ENCODE data around the gene FSTL4.

The FSTL4 gene

GRCh38 chr5:133333326-133334150 is 278.8 kb downstream of the FSTL4 start:
- no peak for FAIRE-seq
- no peak for DNase-seq (ENCODE audit: insufficient read length, low spot score)

- no peak for FAIRE-seq
Measured at GRCh38 chr5:133332439-133333024, 279.8 kb downstream of the FSTL4 start.

GRCh38 chr5:133331941-133332340 is 280.4 kb downstream of the FSTL4 start:
- FAIRE-seq: no peak
- no peak for DNase-seq (ENCODE audit: insufficient read length, low spot score)

More at GRCh38 chr5:133332439-133333024, 279.8 kb downstream of the FSTL4 start:
- DNase-seq (ENCODE audit: insufficient read length, low spot score): no peak

GRCh38 chr5:133330956-133331355 is 281.4 kb downstream of the FSTL4 start:
- FAIRE-seq: no peak
- no peak for DNase-seq (ENCODE audit: insufficient read length, low spot score)

- DNase-seq (ENCODE audit: insufficient read length, low spot score) (no peak), FAIRE-seq (no peak)
Measured at GRCh38 chr5:133328800-133329199, 283.5 kb downstream of the FSTL4 start.

DNA sequence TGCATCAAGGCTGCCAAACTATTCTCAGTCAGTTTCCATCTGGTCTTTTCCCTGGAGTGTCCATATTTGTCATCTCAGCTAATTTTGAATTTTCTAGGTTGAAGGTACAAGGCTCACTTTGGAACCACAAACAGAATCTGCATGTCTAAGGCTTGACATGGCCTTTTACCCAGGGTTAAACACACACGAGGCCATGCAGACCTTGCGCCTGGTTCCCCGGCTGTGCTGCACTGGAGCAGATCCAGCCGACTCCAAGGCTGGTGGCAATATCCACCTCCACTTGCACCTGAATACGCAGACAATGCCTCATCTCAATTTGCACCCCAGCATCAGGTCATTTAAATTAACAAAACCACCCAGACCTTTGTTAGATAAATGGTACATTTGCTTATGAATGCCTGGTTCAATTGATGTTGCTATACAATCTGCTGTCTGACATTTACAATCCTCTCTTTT is 284.4 kb downstream of the FSTL4 start:
- DNase-seq (ENCODE audit: insufficient read length, low spot score): no peak
- FAIRE-seq: no peak

GRCh38 chr5:133326361-133326760 is 286.0 kb downstream of the FSTL4 start:
- FAIRE-seq (no peak), DNase-seq (ENCODE audit: insufficient read length, low spot score) (no peak)

DNA sequence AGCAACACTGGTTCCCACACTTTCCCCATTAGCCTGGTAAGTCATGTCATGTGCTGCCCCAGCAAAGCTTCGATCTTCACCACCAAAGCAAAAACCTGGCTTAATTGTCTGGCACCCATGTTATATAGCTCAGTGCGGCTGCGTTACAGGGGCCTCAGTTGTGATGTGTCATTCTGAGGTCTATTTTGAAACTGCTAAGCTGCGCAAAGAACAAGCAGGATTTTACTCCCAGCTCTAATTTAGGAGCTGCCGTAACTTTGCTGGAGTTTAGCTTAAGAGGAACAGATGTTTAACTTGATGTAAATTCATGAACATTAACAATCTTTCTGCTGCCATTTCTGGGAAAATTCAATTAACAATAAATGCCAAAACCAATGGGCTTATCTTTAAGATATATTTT is 286.5 kb downstream of the FSTL4 start:
- FAIRE-seq: no peak

DNA sequence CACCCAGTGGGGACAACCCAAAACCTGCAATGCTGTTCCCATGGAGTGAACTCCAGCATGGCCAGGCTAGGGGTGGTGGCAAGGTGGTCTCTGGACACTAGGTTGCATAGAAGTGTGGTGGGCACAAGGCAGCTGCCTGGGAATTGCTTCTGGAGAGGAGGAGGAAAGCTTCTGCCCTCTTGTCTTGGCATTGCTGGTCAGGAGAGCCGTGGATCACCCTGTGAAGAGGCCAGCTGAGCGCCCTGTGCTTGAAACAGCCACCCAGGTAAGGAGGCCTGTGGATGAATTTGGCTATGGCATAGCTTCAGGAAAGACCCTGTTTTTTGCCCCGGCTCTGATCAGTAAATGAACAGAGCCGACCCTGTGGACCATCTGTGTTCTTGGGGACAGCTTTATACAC is 287.4 kb downstream of the FSTL4 start:
- no peak for FAIRE-seq
- no peak for DNase-seq (ENCODE audit: insufficient read length, low spot score)

More for the DNA sequence above, 286.5 kb downstream of the FSTL4 start:
- DNase-seq (ENCODE audit: insufficient read length, low spot score): no peak

DNA sequence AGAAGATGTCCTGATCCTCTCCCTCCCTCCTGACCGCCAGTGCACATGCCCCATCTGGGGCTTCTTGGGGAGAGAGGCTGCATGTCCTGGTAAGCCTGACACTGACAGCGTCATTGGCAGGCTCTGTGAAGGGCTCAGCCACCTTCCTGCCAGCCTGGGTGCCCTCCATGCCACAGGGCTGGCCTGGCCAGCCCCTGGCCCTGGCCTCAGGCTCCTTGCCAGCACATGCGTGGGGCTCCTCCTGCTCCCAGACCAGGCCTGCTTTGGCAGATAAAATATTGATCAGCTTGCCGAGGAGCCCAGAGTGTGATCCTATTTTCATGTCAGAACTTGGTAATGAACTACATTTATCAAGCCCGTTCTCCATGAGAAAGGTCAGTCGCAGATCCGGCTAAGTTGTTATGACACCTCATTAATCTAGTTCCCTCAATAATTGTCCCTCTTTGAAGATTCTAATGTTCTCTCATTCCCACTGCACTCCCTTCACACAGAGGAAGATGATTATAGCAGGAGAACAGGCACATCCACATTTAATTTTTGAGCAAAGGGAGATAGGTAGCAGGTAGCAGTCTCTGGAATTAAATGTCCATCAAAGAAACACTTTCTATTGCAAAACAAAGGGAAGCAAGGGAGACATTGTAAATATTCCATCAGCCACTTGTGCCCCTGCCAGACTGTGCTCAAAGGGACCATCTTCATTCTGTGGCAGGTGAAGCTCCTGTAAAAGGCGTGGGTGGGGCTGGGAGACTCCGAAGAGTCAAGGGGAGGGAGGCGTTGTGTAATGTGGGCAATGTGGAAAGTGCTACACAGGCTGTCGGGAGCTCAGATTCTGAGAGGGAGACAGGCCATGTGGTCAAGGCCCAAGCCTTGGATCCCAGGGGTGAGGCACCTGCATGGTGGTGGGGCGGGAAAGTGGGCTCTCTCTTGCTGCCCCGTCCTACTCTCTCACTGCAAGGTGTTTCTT is 288.6 kb downstream of the FSTL4 start:
- FAIRE-seq: no peak
- no peak for DNase-seq (ENCODE audit: insufficient read length, low spot score)

DNA sequence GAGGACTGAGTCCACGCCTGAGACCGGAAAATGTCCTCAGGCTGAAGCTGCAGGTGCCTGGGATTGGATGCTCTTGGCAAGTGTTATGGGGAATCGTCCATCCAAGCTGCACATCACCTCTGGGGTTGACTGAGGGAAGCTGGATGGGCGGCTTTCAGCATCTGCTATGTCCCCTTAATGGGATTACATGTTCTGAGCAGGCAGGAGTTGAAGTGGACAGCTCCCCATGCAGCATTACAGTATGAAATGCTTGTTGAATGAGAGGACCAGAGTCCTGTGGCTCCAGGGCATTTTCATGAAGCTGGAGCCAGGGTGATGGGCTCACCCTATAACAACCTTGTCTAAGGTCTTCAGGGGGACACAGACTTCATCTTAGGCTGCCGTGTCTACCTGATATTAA is 289.6 kb downstream of the FSTL4 start:
- DNase-seq (ENCODE audit: insufficient read length, low spot score): no peak
- no peak for FAIRE-seq

DNA sequence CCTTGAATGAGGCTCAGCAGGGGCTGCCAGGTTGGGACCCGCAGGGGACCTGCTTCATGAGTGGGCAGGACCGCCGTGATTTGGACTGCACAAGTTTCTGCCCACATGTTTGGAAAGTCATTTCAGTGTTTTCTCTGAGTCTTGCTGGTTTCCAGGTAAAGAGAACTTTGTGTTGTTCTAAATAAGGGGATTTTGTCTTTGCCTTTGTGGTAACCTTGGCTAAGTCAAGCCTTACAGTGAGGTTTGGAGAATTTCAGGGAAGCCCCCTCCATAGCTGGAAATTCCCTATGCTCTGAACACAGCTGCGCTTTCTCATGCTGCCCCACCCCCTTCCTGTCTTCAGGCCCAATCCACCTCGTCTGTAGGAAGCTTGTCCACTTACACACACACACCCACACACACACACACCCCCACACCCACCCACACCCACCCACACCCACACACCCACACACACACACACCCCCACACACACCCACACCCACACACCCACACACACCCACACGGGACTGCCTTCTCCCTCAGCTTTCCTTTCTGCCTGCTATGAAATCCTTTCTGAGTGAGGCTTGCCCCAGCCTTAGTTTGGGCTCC is 290.4 kb downstream of the FSTL4 start:
- FAIRE-seq: peak; percentile 56

GRCh38 chr5:133321286-133321832 is 291.0 kb downstream of the FSTL4 start:
- DNase-seq (ENCODE audit: insufficient read length, low spot score): no peak
- no peak for FAIRE-seq

More for the DNA sequence above, 290.4 kb downstream of the FSTL4 start:
- DNase-seq (ENCODE audit: insufficient read length, low spot score): no peak

DNA sequence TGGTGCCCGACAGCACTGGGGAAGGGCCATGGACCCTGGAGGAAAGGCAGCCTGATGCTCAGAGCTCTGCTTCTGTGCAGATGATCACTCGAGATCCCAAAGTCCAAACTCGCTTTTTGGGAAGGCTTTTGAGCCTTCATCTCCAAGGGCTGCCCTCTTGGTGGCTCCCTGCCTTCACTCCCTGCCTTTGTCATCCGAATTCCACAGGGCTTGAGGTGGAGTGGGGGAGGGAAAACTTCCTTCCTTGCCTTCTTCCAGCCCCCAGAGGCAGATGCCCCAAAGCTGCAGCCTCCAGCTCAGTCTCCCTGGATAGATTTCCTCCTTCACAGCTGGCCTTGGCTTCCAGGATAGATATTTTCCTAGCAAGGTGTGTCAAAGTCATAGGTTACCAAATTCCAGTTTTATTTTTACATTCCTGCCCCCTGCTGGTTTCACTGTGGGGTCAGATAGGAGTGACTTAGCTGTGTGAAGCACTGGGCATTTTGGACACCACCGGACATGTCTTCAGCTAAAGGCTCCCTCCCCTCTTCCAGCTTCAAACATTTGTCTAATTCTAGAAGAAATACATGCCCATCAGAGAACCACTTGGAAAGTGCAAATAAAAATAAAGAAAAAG is 292.3 kb downstream of the FSTL4 start:
- no peak for FAIRE-seq
- DNase-seq (ENCODE audit: insufficient read length, low spot score): no peak

DNA sequence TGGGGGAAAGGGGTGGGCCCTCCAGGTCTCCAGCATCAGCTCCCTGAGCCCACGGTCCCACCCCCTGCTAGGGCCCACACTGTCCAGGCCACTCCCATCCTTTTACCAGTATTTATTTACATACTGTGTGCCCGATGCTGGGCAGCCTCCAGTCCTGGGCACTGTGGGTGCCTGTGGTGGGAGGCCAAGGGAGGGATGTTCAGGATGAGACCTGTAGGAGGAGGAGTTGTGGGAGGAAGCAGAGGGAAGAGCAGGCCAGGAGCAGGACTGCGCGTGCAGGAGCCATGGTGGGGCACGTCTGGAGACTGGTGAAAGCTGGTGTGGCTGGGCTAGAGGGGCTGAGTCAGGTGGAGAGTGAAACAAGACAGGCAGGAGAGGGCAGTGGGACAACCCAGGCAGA is 293.1 kb downstream of the FSTL4 start:
- FAIRE-seq (no peak), DNase-seq (ENCODE audit: insufficient read length, low spot score) (no peak)

GRCh38 chr5:133317558-133317957 is 294.8 kb downstream of the FSTL4 start:
- no peak for FAIRE-seq
- no peak for DNase-seq (ENCODE audit: insufficient read length, low spot score)

DNA sequence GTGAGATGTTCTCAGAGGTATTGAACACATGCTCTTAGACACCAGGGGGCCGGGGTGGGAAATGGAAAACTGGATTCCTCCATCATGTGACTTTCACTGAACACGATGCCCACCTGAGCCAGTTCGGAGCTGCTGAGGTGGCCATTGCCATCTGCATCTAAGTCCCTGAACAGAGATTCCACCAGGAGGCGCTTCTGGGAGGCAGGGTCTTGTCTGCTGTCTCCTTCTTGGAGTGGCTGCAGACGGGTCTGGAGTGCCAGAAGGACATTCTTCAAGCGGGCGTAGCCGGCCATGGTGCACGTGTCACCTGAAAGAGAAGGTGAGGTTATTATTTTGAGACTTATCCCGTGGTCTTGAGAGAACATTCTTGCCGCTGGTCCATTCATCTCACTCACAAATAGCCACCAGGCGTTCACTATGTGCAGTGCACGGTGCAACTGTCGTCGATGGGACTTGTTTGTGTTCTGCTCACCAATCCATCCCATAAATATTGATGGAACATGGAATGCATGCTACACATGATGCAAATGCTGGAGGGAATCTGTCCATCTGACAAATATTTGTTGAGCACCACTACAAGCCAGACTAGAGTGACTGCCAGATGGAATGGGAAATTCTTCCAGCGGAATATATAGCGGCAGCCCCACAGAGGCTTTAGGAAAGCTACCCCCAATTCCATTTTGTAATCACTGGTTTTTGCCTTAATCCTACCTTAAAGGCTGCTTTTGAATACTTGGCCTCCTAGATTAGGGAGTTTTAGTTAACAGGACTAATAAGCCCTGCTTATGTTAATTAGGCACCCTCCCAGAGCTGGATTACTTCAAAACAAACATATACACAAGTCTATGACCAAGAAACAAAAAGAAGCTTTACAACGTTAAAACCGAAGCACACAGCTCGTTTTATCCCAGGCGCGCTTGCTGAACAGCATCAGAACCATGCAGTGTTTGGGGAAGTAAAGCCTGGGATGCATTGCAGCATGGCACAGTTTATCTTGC is 295.7 kb downstream of the FSTL4 start:
- FAIRE-seq (no peak), DNase-seq (ENCODE audit: insufficient read length, low spot score) (no peak)

- no peak for DNase-seq (ENCODE audit: insufficient read length, low spot score)
Measured at GRCh38 chr5:133314086-133314485, 298.3 kb downstream of the FSTL4 start.

GRCh38 chr5:133311176-133311575 is 301.2 kb downstream of the FSTL4 start:
- no peak for FAIRE-seq
- DNase-seq (ENCODE audit: insufficient read length, low spot score): no peak

More at GRCh38 chr5:133314086-133314485, 298.3 kb downstream of the FSTL4 start:
- no peak for FAIRE-seq

Measured in GM19239 (cell line).